T-helper 1 cell treated with Interleukin-12 subunit alpha and Interleukin-12 subunit beta and Interleukin-4 antibody, amounts not matched to agents 30 μg/mL and 1 μg/mL, for 36 hours (primary cell): ENCODE results near the gene RIF1.
A peak's percentile ranks its signal among the peaks of the same experiment; 100 is the strongest.

Experiments used
- H3K27ac Mint-ChIP-seq: one replicate; pipeline ENCODE4 v1.8.0; 2021; ENCODE audit warnings: mild to moderate bottlenecking, mixed read lengths
- H3K27me3 Mint-ChIP-seq: one replicate; pipeline ENCODE4 v1.8.0; 2021; ENCODE audit warnings: low read depth, mixed read lengths
- H3K36me3 Mint-ChIP-seq: one replicate; pipeline ENCODE4 v1.8.0; 2021; ENCODE audit warnings: low read depth, mixed read lengths
- H3K4me1 Mint-ChIP-seq: one replicate; pipeline ENCODE4 v1.8.0; 2021; ENCODE audit warnings: low read depth, mixed read lengths
- H3K4me3 Mint-ChIP-seq: one replicate; pipeline ENCODE4 v1.8.0; 2021; ENCODE audit warnings: mild to moderate bottlenecking, moderate library complexity, mixed read lengths
- H3K9me3 Mint-ChIP-seq: one replicate; pipeline ENCODE4 v1.8.0; 2021; ENCODE audit warnings: mixed read lengths

RIF1 gene

GRCh38 chr2:151409601-151410484 lies at the start of gene RIF1:
Gene RIF1, plus strand, starts transcription at chr2:151409902. Its CDS starts 522 bp downstream, at chr2:151410424.
- Mint-ChIP-seq H3K9me3 (no peaks in the 10 kb centered on the region), H3K4me3 (peak within 1 kb of the TSS; percentile 90), H3K4me1 (peaks cover 22% of the 10 kb centered on the region), H3K36me3 (peaks cover 14% of the 10 kb centered on the region), H3K27ac (peak within 1 kb of the TSS; percentile 80), H3K27me3 (no peaks in the 10 kb centered on the region)

- no peak overlapping the region for H3K27ac Mint-ChIP-seq
- H3K27me3 Mint-ChIP-seq: peaks cover 15% of the 10 kb centered on the region
- no peaks in the 10 kb centered on the region for H3K36me3 Mint-ChIP-seq
- H3K9me3 Mint-ChIP-seq: no peaks in the 10 kb centered on the region
- H3K4me1 Mint-ChIP-seq: peaks cover 2% of the 10 kb centered on the region
- H3K4me3 Mint-ChIP-seq: no peak overlapping the region
Observed at GRCh38 chr2:151361674-151362370, 47.9 kb upstream of the RIF1 start.

- H3K4me1 Mint-ChIP-seq: peaks cover 2% of the 10 kb centered on the region
- H3K36me3 Mint-ChIP-seq: no peaks in the 10 kb centered on the region
- peaks cover 3% of the 10 kb centered on the region for H3K27me3 Mint-ChIP-seq
- H3K9me3 Mint-ChIP-seq: no peaks in the 10 kb centered on the region
- H3K27ac Mint-ChIP-seq: no peak overlapping the region
- no peak overlapping the region for H3K4me3 Mint-ChIP-seq
Observed at GRCh38 chr2:151363709-151364108, 46.0 kb upstream of the RIF1 start.

GRCh38 chr2:151367571-151367970 lies 42.1 kb upstream of the RIF1 start:
- H3K4me1 Mint-ChIP-seq: peaks cover 2% of the 10 kb centered on the region
- peaks cover 12% of the 10 kb centered on the region for H3K27me3 Mint-ChIP-seq
- no peak overlapping the region for H3K27ac Mint-ChIP-seq
- no peaks in the 10 kb centered on the region for H3K36me3 Mint-ChIP-seq
- H3K9me3 Mint-ChIP-seq: no peaks in the 10 kb centered on the region
- H3K4me3 Mint-ChIP-seq: no peak overlapping the region

- no peaks in the 10 kb centered on the region for H3K36me3 Mint-ChIP-seq
- no peaks in the 10 kb centered on the region for H3K9me3 Mint-ChIP-seq
- H3K4me1 Mint-ChIP-seq: peaks cover 3% of the 10 kb centered on the region
- no peak overlapping the region for H3K4me3 Mint-ChIP-seq
- peak overlapping the region; percentile 13 for H3K27ac Mint-ChIP-seq
- H3K27me3 Mint-ChIP-seq: peaks cover 9% of the 10 kb centered on the region
Observed at GRCh38 chr2:151374436-151374835, 35.3 kb upstream of the RIF1 start.

GRCh38 chr2:151379169-151379568 lies 30.5 kb upstream of the RIF1 start:
- H3K27ac Mint-ChIP-seq: no peak overlapping the region

GRCh38 chr2:151380580-151381235 lies 29.0 kb upstream of the RIF1 start:
- Mint-ChIP-seq H3K4me1 (no peaks in the 10 kb centered on the region), H3K27me3 (no peaks in the 10 kb centered on the region), H3K36me3 (no peaks in the 10 kb centered on the region), H3K4me3 (no peak overlapping the region), H3K9me3 (no peaks in the 10 kb centered on the region), H3K27ac (no peak overlapping the region)

More at GRCh38 chr2:151379169-151379568, 30.5 kb upstream of the RIF1 start:
- Mint-ChIP-seq H3K36me3 (no peaks in the 10 kb centered on the region), H3K4me3 (no peak overlapping the region), H3K9me3 (no peaks in the 10 kb centered on the region), H3K27me3 (no peaks in the 10 kb centered on the region), H3K4me1 (peaks cover 3% of the 10 kb centered on the region)

GRCh38 chr2:151381266-151381665 lies 28.4 kb upstream of the RIF1 start:
- H3K9me3 Mint-ChIP-seq: no peaks in the 10 kb centered on the region
- no peak overlapping the region for H3K4me3 Mint-ChIP-seq
- no peaks in the 10 kb centered on the region for H3K27me3 Mint-ChIP-seq
- H3K36me3 Mint-ChIP-seq: no peaks in the 10 kb centered on the region
- H3K27ac Mint-ChIP-seq: no peak overlapping the region
- H3K4me1 Mint-ChIP-seq: no peaks in the 10 kb centered on the region

- Mint-ChIP-seq H3K4me1 (peaks cover 4% of the 10 kb centered on the region), H3K27me3 (peaks cover 6% of the 10 kb centered on the region), H3K4me3 (no peak overlapping the region), H3K9me3 (no peaks in the 10 kb centered on the region), H3K36me3 (no peaks in the 10 kb centered on the region), H3K27ac (no peak overlapping the region)
Observed at GRCh38 chr2:151388011-151388410, 21.7 kb upstream of the RIF1 start.

GRCh38 chr2:151391436-151391835 lies 18.3 kb upstream of the RIF1 start:
- H3K36me3 Mint-ChIP-seq: no peaks in the 10 kb centered on the region
- H3K4me1 Mint-ChIP-seq: peaks cover 4% of the 10 kb centered on the region
- peaks cover 6% of the 10 kb centered on the region for H3K27me3 Mint-ChIP-seq
- no peak overlapping the region for H3K27ac Mint-ChIP-seq
- peaks cover 6% of the 10 kb centered on the region for H3K9me3 Mint-ChIP-seq
- H3K4me3 Mint-ChIP-seq: no peak overlapping the region

GRCh38 chr2:151394509-151394908 lies 15.2 kb upstream of the RIF1 start:
- H3K27ac Mint-ChIP-seq: no peak overlapping the region
- peaks cover 4% of the 10 kb centered on the region for H3K4me1 Mint-ChIP-seq
- H3K4me3 Mint-ChIP-seq: no peak overlapping the region
- H3K9me3 Mint-ChIP-seq: peaks cover 6% of the 10 kb centered on the region
- no peaks in the 10 kb centered on the region for H3K36me3 Mint-ChIP-seq
- H3K27me3 Mint-ChIP-seq: peaks cover 6% of the 10 kb centered on the region

GRCh38 chr2:151395509-151396374 lies 14.0 kb upstream of the RIF1 start:
- peaks cover 6% of the 10 kb centered on the region for H3K9me3 Mint-ChIP-seq
- no peaks in the 10 kb centered on the region for H3K36me3 Mint-ChIP-seq
- H3K27me3 Mint-ChIP-seq: peaks cover 6% of the 10 kb centered on the region
- H3K27ac Mint-ChIP-seq: no peak overlapping the region
- no peak overlapping the region for H3K4me3 Mint-ChIP-seq
- H3K4me1 Mint-ChIP-seq: no peaks in the 10 kb centered on the region

GRCh38 chr2:151399981-151400380 lies 9.7 kb upstream of the RIF1 start:
- H3K4me1 Mint-ChIP-seq: no peaks in the 10 kb centered on the region
- H3K27me3 Mint-ChIP-seq: peaks cover 7% of the 10 kb centered on the region
- no peaks in the 10 kb centered on the region for H3K9me3 Mint-ChIP-seq
- no peak overlapping the region for H3K4me3 Mint-ChIP-seq
- no peak overlapping the region for H3K27ac Mint-ChIP-seq
- no peaks in the 10 kb centered on the region for H3K36me3 Mint-ChIP-seq

GRCh38 chr2:151401149-151401548 lies 8.6 kb upstream of the RIF1 start:
- no peak overlapping the region for H3K27ac Mint-ChIP-seq
- no peak overlapping the region for H3K4me3 Mint-ChIP-seq
- H3K36me3 Mint-ChIP-seq: no peaks in the 10 kb centered on the region
- H3K9me3 Mint-ChIP-seq: no peaks in the 10 kb centered on the region
- H3K27me3 Mint-ChIP-seq: peaks cover 7% of the 10 kb centered on the region
- H3K4me1 Mint-ChIP-seq: no peaks in the 10 kb centered on the region
